ENCODE measurements around the gene RRP12. TPM values are rescaled to one million over a fixed set of nuclear protein-coding genes. Genes with fewer than 3 reads are reported as not detected.
A peak's percentile ranks its signal among the peaks of the same experiment; 100 is the strongest.

The RRP12 gene
- total and polyA plus RNA-seq, 4 donors, result 12.7 to 44.2 (median 21.8) TPM

DNA sequence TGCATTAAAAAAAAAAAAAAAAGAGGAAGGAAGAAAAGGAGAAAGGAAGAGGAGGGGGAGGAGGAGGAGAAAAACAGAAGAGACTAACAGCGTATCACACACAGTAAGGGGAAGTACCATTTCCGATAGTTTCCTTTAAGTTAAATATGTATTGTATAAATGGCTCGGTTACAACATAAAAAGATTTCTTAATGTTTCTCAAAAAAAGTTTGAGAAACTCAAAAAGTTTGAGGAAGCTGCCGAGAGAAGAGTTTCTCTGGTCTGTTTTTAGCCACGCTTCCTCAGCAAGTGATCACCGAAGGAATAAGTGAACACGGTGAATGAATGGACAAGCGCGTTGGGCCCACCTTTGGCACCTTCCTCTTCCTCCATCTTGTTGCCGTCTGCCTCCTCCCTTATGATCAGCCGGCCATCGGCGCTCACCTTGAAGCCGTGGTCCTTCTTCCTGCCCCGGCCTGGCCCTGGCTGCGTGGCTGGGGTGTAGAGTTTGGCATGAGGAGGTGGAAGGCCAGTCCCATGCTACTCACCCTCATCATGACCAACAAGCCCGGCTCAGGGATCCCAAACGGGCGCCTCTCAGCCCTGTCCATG is 35.3 kb downstream of the RRP12 start:
- WGBS, 2 donors, result 36 to 63% methylated on average over 19 of the region's 19 CpGs
- H3K27me3 ChIP-seq (ENCODE audit: control insufficient read depth in 3 of 3, insufficient read depth in 3 of 3, low read length in 2 of 3), result no peaks in the 10 kb centered on the region
- TF ChIP-seq CTCF (IDR thresholded peaks at IDR 0.05; ENCODE audit: control extremely low read depth, extremely low read depth), result no peak
- H3K4me1 ChIP-seq (ENCODE audit: control insufficient read depth in 5 of 5, insufficient read depth in 5 of 5, low read length in 5 of 5), result peaks cover 0 to 11% (median 0%) of the 10 kb centered on the region in 5 donors
- no peak overlapping the region for H3K4me3 ChIP-seq
- H3K36me3 ChIP-seq (ENCODE audit: control insufficient read depth in 4 of 4, insufficient read depth in 4 of 4, low read length in 4 of 4), result peaks cover 4 to 46% (median 25%) of the 10 kb centered on the region in 4 donors
- DNase-seq (peak in 1 of 3 donors; percentile 9), ATAC-seq (ENCODE audit: insufficient read depth, low FRiP score) (peak; percentile 63)
- no peaks in the 10 kb centered on the region for H3K9me3 ChIP-seq (ENCODE audit: control insufficient read depth in 4 of 4, insufficient read depth in 3 of 4, low read length in 3 of 4)
- peak overlapping the region in 1 of 2 donors; percentile 80 for H3K27ac ChIP-seq (ENCODE audit: low read depth in 1 of 2, low read length in 1 of 2)
- H3K9ac ChIP-seq (ENCODE audit: insufficient read depth in 1 of 2, low read length in 2 of 2), result no peak overlapping the region

DNA sequence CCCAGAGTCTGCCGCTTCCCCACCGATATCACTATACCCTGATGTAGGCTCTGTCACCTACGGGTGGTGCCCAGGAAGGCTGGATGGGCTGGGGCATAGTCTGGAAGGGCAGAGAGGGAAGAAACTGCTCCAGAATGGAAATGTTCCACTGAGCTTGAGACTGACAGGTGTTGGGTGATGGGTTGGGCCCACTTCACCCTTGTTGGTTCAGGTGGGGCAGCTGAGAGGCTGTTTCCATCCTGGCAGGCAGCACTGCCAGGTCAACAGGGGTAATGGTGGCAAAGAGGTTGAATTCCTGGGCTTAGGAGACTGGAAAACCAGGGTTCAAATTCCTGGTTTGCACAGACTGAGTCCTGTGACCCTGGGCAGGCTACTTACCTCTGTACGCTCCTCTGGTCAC is 38.1 kb downstream of the RRP12 start:
- Histone ChIP-seq H3K4me1 (ENCODE audit: control insufficient read depth in 5 of 5, insufficient read depth in 5 of 5, low read length in 5 of 5) (peaks cover 0 to 11% (median 0%) of the 10 kb centered on the region in 5 donors), H3K27ac (ENCODE audit: low read depth in 1 of 2, low read length in 1 of 2) (peak overlapping the region in 1 of 2 donors; percentile 39), H3K9me3 (ENCODE audit: control insufficient read depth in 4 of 4, insufficient read depth in 3 of 4, low read length in 3 of 4) (no peaks in the 10 kb centered on the region), H3K36me3 (ENCODE audit: control insufficient read depth in 4 of 4, insufficient read depth in 4 of 4, low read length in 4 of 4) (peaks cover 0 to 40% (median 21%) of the 10 kb centered on the region in 4 donors), H3K27me3 (ENCODE audit: control insufficient read depth in 3 of 3, insufficient read depth in 3 of 3, low read length in 2 of 3) (no peaks in the 10 kb centered on the region), H3K4me3 (no peak overlapping the region), H3K9ac (ENCODE audit: insufficient read depth in 1 of 2, low read length in 2 of 2) (no peak overlapping the region)
- DNase-seq (no peak), ATAC-seq (ENCODE audit: insufficient read depth, low FRiP score) (no peak)
- TF ChIP-seq CTCF (IDR thresholded peaks at IDR 0.05; ENCODE audit: control extremely low read depth, extremely low read depth), result no peak
- 83 to 86% methylated on average over 4 of the region's 4 CpGs for WGBS, 2 donors

GRCh38 chr10:97362310-97363033 is 38.7 kb downstream of the RRP12 start:
- no peak for TF ChIP-seq CTCF (IDR thresholded peaks at IDR 0.05; ENCODE audit: control extremely low read depth, extremely low read depth)
- H3K27ac ChIP-seq (ENCODE audit: low read depth in 1 of 2, low read length in 1 of 2), result peak overlapping the region in 1 of 2 donors; percentile 39
- 72% methylated on average over 11 of the region's 11 CpGs for WGBS, 2 donors

More at GRCh38 chr10:97362310-97363033, 38.7 kb downstream of the RRP12 start:
- Histone ChIP-seq H3K4me3 (no peak overlapping the region), H3K9ac (ENCODE audit: insufficient read depth in 1 of 2, low read length in 2 of 2) (no peak overlapping the region), H3K9me3 (ENCODE audit: control insufficient read depth in 4 of 4, insufficient read depth in 3 of 4, low read length in 3 of 4) (no peaks in the 10 kb centered on the region), H3K36me3 (ENCODE audit: control insufficient read depth in 4 of 4, insufficient read depth in 4 of 4, low read length in 4 of 4) (peaks cover 0 to 40% (median 21%) of the 10 kb centered on the region in 4 donors), H3K27me3 (ENCODE audit: control insufficient read depth in 3 of 3, insufficient read depth in 3 of 3, low read length in 2 of 3) (no peaks in the 10 kb centered on the region), H3K4me1 (ENCODE audit: control insufficient read depth in 5 of 5, insufficient read depth in 5 of 5, low read length in 5 of 5) (peaks cover 0 to 11% (median 0%) of the 10 kb centered on the region in 5 donors)
- ATAC-seq (ENCODE audit: insufficient read depth, low FRiP score), result no peak
- no peak for DNase-seq

Measured in lung (tissue), 12 donors.